Calu3 (cell line): ENCODE data around the gene SLC16A5. TPM values are rescaled to one million over a fixed set of nuclear protein-coding genes. Genes with fewer than 3 reads are reported as not detected.
"Not testable (repeated sequence)": the region's sequence is repeated elsewhere in the genome, so short reads cannot be mapped to it uniquely, and the experiment has no call there.

Source experiments
- BruUV-seq: library from RNA; stranded (reverse); fragments of 400-500 nt; replicated peaks from 2 replicates; lab custom pipeline; 2021; lab: Mats Ljungman, UMichigan
- CTCF ChIA-PET: fragments of 300-600 bp; sonication (Branson Sonifier 250); formaldehyde crosslinking; loops from one replicate; lab custom pipeline; 2022; ENCODE audit warnings: antibody characterized with exemption; lab: Charles Lee
- DNase-seq: peaks from one replicate; pipeline ENCODE4 v3.0.0; 2022
- H3K27ac Mint-ChIP-seq: one replicate; pipeline ENCODE4 v1.8.0; 2022; ENCODE audit warnings: mixed read lengths; ENCODE audit not compliant: unreplicated experiment
- H3K27me3 Mint-ChIP-seq: one replicate; pipeline ENCODE4 v1.8.0; 2022; ENCODE audit warnings: mixed read lengths; ENCODE audit not compliant: unreplicated experiment
- H3K36me3 Mint-ChIP-seq: one replicate; pipeline ENCODE4 v1.8.0; 2022; ENCODE audit warnings: mild to moderate bottlenecking, moderate library complexity, mixed read lengths; ENCODE audit not compliant: insufficient read depth, unreplicated experiment
- H3K4me1 Mint-ChIP-seq: one replicate; pipeline ENCODE4 v1.8.0; 2022; ENCODE audit warnings: mild to moderate bottlenecking, low read depth, mixed read lengths; ENCODE audit not compliant: unreplicated experiment
- H3K4me3 Mint-ChIP-seq: one replicate; pipeline ENCODE4 v1.8.0; 2022; ENCODE audit warnings: mild to moderate bottlenecking, low read depth, moderate library complexity, mixed read lengths; ENCODE audit not compliant: unreplicated experiment
- H3K9me3 Mint-ChIP-seq: one replicate; pipeline ENCODE4 v1.8.0; 2022; ENCODE audit warnings: low read depth, mixed read lengths; ENCODE audit not compliant: unreplicated experiment
- CTCF ChIP-seq: fragments of 200-600 bp; IDR thresholded peaks from one replicate; pipeline ENCODE4 v1.8.0; 2022; ENCODE audit warnings: antibody characterized with exemption; ENCODE audit not compliant: unreplicated experiment
- intact Hi-C: fragments of 100-400 bp; cut with micrococcal nuclease; formaldehyde crosslinking; loops from one replicate; pipeline ENCODE4 v1.10.0; 2022; ENCODE audit not compliant: unreplicated experiment
- total RNA-seq: library from RNA; stranded (reverse); gene quantifications from 2 replicates; pipeline ENCODE4 v1.2.3, GENCODE V29; 2022

The SLC16A5 gene
- total RNA-seq, 1 experiment from 2014 or later: 124 TPM

GRCh38 chr17:75133001-75133400 lies 45.2 kb downstream of the SLC16A5 start:
- no peaks in the 10 kb centered on the region for H3K9me3 Mint-ChIP-seq
- DNase-seq: no peak
- CTCF ChIA-PET: interaction anchor here (0.7 kb wide), 1 partner anchor 53 kb away, joined by 7 read pairs; no protein-coding TSS in a partner anchor
- intact Hi-C loops: no loop called here
- H3K4me3 Mint-ChIP-seq: no peak overlapping the region
- H3K27me3 Mint-ChIP-seq: no peaks in the 10 kb centered on the region
- no peak overlapping the region for H3K27ac Mint-ChIP-seq
- TF ChIP-seq CTCF: no peak
- TSS peak; percentile 29 for BruUV-seq
- H3K4me1 Mint-ChIP-seq: peaks cover 10% of the 10 kb centered on the region
- peaks cover 91% of the 10 kb centered on the region for H3K36me3 Mint-ChIP-seq

- DNase-seq: peak; percentile 55
- CTCF ChIA-PET: interaction anchor here (0.7 to 1.2 kb wide), 4 partner anchors 14 to 73 kb away, joined by 3 to 7 read pairs (median 3); no protein-coding TSS in a partner anchor
- intact Hi-C loops, H3K9me3 Mint-ChIP-seq, H3K27me3 Mint-ChIP-seq, H3K4me3 Mint-ChIP-seq, BruUV-seq: not testable (repeated sequence)
- Mint-ChIP-seq H3K27ac (peak overlapping the region; percentile 68), H3K36me3 (peaks cover 95% of the 10 kb centered on the region), H3K4me1 (peaks cover 10% of the 10 kb centered on the region)
These were observed 46.0 kb downstream of the SLC16A5 start for GRCh38 chr17:75133607-75134347.

- peaks cover 5% of the 10 kb centered on the region for H3K4me1 Mint-ChIP-seq
- H3K4me3 Mint-ChIP-seq: no peak overlapping the region
- BruUV-seq: no TSS peak
- H3K9me3 Mint-ChIP-seq: no peaks in the 10 kb centered on the region
- no peak for DNase-seq
- H3K27ac Mint-ChIP-seq: peak overlapping the region; percentile 20
- peaks cover 97% of the 10 kb centered on the region for H3K36me3 Mint-ChIP-seq
- TF ChIP-seq CTCF: no peak
- intact Hi-C loops: no loop called here
- CTCF ChIA-PET: interaction anchor here (0.7 kb wide), 1 partner anchor 109 kb away, joined by 3 read pairs; no protein-coding TSS in a partner anchor
- no peaks in the 10 kb centered on the region for H3K27me3 Mint-ChIP-seq
These were observed 47.7 kb downstream of the SLC16A5 start for GRCh38 chr17:75135452-75135851.

GRCh38 chr17:75135946-75136345 lies 48.2 kb downstream of the SLC16A5 start:
- CTCF ChIA-PET: interaction anchor here (0.7 kb wide), 1 partner anchor 108 kb away, joined by 3 read pairs; no protein-coding TSS in a partner anchor
- no peaks in the 10 kb centered on the region for H3K9me3 Mint-ChIP-seq
- TF ChIP-seq CTCF: no peak
- no peak for DNase-seq
- no peak overlapping the region for H3K4me3 Mint-ChIP-seq
- no peaks in the 10 kb centered on the region for H3K27me3 Mint-ChIP-seq
- H3K4me1 Mint-ChIP-seq: peaks cover under 1% of the 10 kb centered on the region
- intact Hi-C loops: no loop called here
- no peak overlapping the region for H3K27ac Mint-ChIP-seq
- H3K36me3 Mint-ChIP-seq: peaks cover 97% of the 10 kb centered on the region
- no TSS peak for BruUV-seq

- H3K9me3 Mint-ChIP-seq, H3K27me3 Mint-ChIP-seq, intact Hi-C loops, H3K27ac Mint-ChIP-seq, H3K4me1 Mint-ChIP-seq, CTCF ChIA-PET, BruUV-seq, H3K4me3 Mint-ChIP-seq, DNase-seq: not testable (repeated sequence)
- H3K36me3 Mint-ChIP-seq: peaks cover 93% of the 10 kb centered on the region
These were observed 50.0 kb downstream of the SLC16A5 start for GRCh38 chr17:75137762-75138161.
